HG03280 (cell line): ENCODE data around the gene COPZ1.
A peak's percentile ranks its signal among the peaks of the same experiment; 100 is the strongest.

Experiments used
- ATAC-seq: cut with Tn5 transposase; IDR thresholded peaks from one replicate; pipeline ENCODE4 v1.9.1; 2021; ENCODE audit warnings: mild to moderate bottlenecking, moderate library complexity; ENCODE audit not compliant: unreplicated experiment

COPZ1 gene

GRCh38 chr12:54374562-54375258, 49.8 kb downstream of the COPZ1 start:
- ATAC-seq = no peak

- no peak for ATAC-seq
These were observed 50.3 kb downstream of the COPZ1 start for GRCh38 chr12:54375259-54375579.

GRCh38 chr12:54376596-54376995, 51.7 kb downstream of the COPZ1 start:
- no peak for ATAC-seq

- ATAC-seq = no peak
These were observed 52.1 kb downstream of the COPZ1 start for GRCh38 chr12:54377007-54377406.

GRCh38 chr12:54377797-54378515, 53.0 kb downstream of the COPZ1 start:
- ATAC-seq = no peak

GRCh38 chr12:54378796-54379397, 54.0 kb downstream of the COPZ1 start:
- ATAC-seq = no peak

- peak; percentile 90 for ATAC-seq
These were observed 54.7 kb downstream of the COPZ1 start for GRCh38 chr12:54379398-54380201.

GRCh38 chr12:54381136-54381535, 56.2 kb downstream of the COPZ1 start:
- ATAC-seq = no peak

- ATAC-seq = no peak
These were observed 58.2 kb downstream of the COPZ1 start for GRCh38 chr12:54383041-54383609.

GRCh38 chr12:54384591-54385041, 59.7 kb downstream of the COPZ1 start, which contains the start of gene ZNF385A:
Gene ZNF385A, minus strand, starts transcription at chr12:54384733. Its CDS starts 219 bp downstream, at chr12:54384514.
- ATAC-seq = no peak

GRCh38 chr12:54385251-54385914, 60.5 kb downstream of the COPZ1 start:
- ATAC-seq = no peak

- ATAC-seq = no peak
These were observed 61.6 kb downstream of the COPZ1 start for GRCh38 chr12:54386403-54387113.

GRCh38 chr12:54387114-54387467, 62.2 kb downstream of the COPZ1 start:
- ATAC-seq = no peak

- ATAC-seq = no peak
These were observed 63.6 kb downstream of the COPZ1 start for GRCh38 chr12:54388237-54389133.

GRCh38 chr12:54389134-54389508, 64.2 kb downstream of the COPZ1 start:
- ATAC-seq = no peak

- ATAC-seq = no peak
These were observed 64.8 kb downstream of the COPZ1 start for GRCh38 chr12:54389607-54390175.

GRCh38 chr12:54390176-54390667, 65.3 kb downstream of the COPZ1 start:
- no peak for ATAC-seq
